ENCODE data around the gene CTIF.
A peak's percentile ranks its signal among the peaks of the same experiment; 100 is the strongest.

The CTIF gene

GRCh38 chr18:48842259-48843061 lies 303.6 kb downstream of the CTIF start:
- DNase-seq = no peak

- DNase-seq = no peak
Measured at GRCh38 chr18:48843162-48843561, 304.3 kb downstream of the CTIF start.

- DNase-seq = no peak
Measured at GRCh38 chr18:48843596-48843995, 304.8 kb downstream of the CTIF start.

- DNase-seq = no peak
Measured at GRCh38 chr18:48844271-48844670, 305.4 kb downstream of the CTIF start.

- no peak for DNase-seq
Measured at GRCh38 chr18:48845174-48845573, 306.3 kb downstream of the CTIF start.

- DNase-seq = no peak
Measured at GRCh38 chr18:48846423-48846932, 307.6 kb downstream of the CTIF start.

GRCh38 chr18:48847807-48848486 lies 309.1 kb downstream of the CTIF start:
- DNase-seq = no peak

GRCh38 chr18:48848641-48849143 lies 309.9 kb downstream of the CTIF start:
- no peak for DNase-seq

GRCh38 chr18:48850822-48851598 lies 312.2 kb downstream of the CTIF start:
- no peak for DNase-seq

- no peak for DNase-seq
Measured at GRCh38 chr18:48851599-48851960, 312.7 kb downstream of the CTIF start.

- no peak for DNase-seq
Measured at GRCh38 chr18:48852292-48852691, 313.5 kb downstream of the CTIF start.

- no peak for DNase-seq
Measured at GRCh38 chr18:48852794-48853193, 314.0 kb downstream of the CTIF start.

- DNase-seq = peak; percentile 8 to 23
Measured at GRCh38 chr18:48853588-48853987, 314.8 kb downstream of the CTIF start.

- no peak for DNase-seq
Measured at GRCh38 chr18:48854780-48855179, 315.9 kb downstream of the CTIF start.

GRCh38 chr18:48855422-48856377 lies 316.9 kb downstream of the CTIF start:
- DNase-seq = no peak

GRCh38 chr18:48857023-48857694 lies 318.3 kb downstream of the CTIF start:
- no peak for DNase-seq

GRCh38 chr18:48858676-48859075 lies 319.8 kb downstream of the CTIF start:
- no peak for DNase-seq

- no peak for DNase-seq
Measured at GRCh38 chr18:48859311-48860268, 320.8 kb downstream of the CTIF start.

- no peak for DNase-seq
Measured at GRCh38 chr18:48860269-48861180, 321.7 kb downstream of the CTIF start.

All from SHP77 (cell line).